GM23248 (cell line): ENCODE results near the gene SPTLC2. TPM values are rescaled to one million over a fixed set of nuclear protein-coding genes. Genes with fewer than 3 reads are reported as not detected.
A peak's percentile ranks its signal among the peaks of the same experiment; 100 is the strongest.

Source experiments
- DNase-seq: peaks from one replicate; pipeline ENCODE4 v3.0.0-alpha.2; 2015
- H2AFZ ChIP-seq: fragments of 200-600 bp; sonication (generic); 2 replicates; pipeline ENCODE4 v1.6.1; 2016; ENCODE audit warnings: antibody characterized with exemption
- H3F3A ChIP-seq: fragments of 200-600 bp; sonication (generic); 2 replicates; pipeline ENCODE4 v1.6.1; 2016; ENCODE audit warnings: mild to moderate bottlenecking, antibody characterized with exemption, mixed run types; ENCODE audit not compliant: insufficient read depth
- H3K27ac ChIP-seq: fragments of 200-600 bp; sonication (generic); 2 replicates; pipeline ENCODE4 v1.5.1; 2016; ENCODE audit warnings: mild to moderate bottlenecking
- H3K27me3 ChIP-seq: fragments of 200-600 bp; sonication (generic); replicated peaks from 2 replicates; pipeline ENCODE4 v1.6.1; 2016; ENCODE audit warnings: mild to moderate bottlenecking; ENCODE audit not compliant: insufficient read depth
- H3K36me3 ChIP-seq: fragments of 200-600 bp; sonication (generic); 2 replicates; pipeline ENCODE4 v1.6.1; 2016; ENCODE audit warnings: low read depth, mild to moderate bottlenecking
- H3K4me1 ChIP-seq: fragments of 200-600 bp; sonication (generic); 2 replicates; pipeline ENCODE4 v1.6.1; 2016; ENCODE audit warnings: mild to moderate bottlenecking; ENCODE audit not compliant: insufficient read depth
- H3K4me2 ChIP-seq: fragments of 200-600 bp; sonication (generic); one replicate; pipeline ENCODE4 v1.6.1; 2016; ENCODE audit warnings: mild to moderate bottlenecking; ENCODE audit not compliant: unreplicated experiment
- H3K4me3 ChIP-seq: fragments of 200-600 bp; sonication (generic); 2 replicates; pipeline ENCODE4 v1.5.1; 2016; ENCODE audit warnings: mild to moderate bottlenecking
- H3K79me2 ChIP-seq: fragments of 200-600 bp; sonication (generic); 2 replicates; pipeline ENCODE4 v1.6.1; 2016; ENCODE audit warnings: mild to moderate bottlenecking; ENCODE audit not compliant: insufficient read depth
- H3K9ac ChIP-seq: fragments of 200-600 bp; sonication (generic); 2 replicates; pipeline ENCODE4 v1.6.1; 2016; ENCODE audit warnings: mild to moderate bottlenecking
- H3K9me2 ChIP-seq: fragments of 200-600 bp; sonication (generic); 2 replicates; pipeline ENCODE4 v1.6.1; 2016; ENCODE audit warnings: mixed run types, mild to moderate bottlenecking, moderate library complexity; ENCODE audit not compliant: insufficient read depth
- H3K9me3 ChIP-seq: fragments of 200-600 bp; sonication (generic); one replicate; pipeline ENCODE4 v1.6.1; 2017; ENCODE audit warnings: low read depth
- H4K20me1 ChIP-seq: fragments of 200-600 bp; sonication (generic); 2 replicates; pipeline ENCODE4 v1.6.0; 2016; ENCODE audit not compliant: insufficient read depth
- EZH2 ChIP-seq: fragments of 200-600 bp; sonication (generic); IDR thresholded peaks from 2 replicates; pipeline ENCODE4 v1.6.1; 2018; ENCODE audit warnings: antibody characterized with exemption, mild to moderate bottlenecking; ENCODE audit not compliant: insufficient read depth, poor library complexity, severe bottlenecking
- EZH2phosphoT487 ChIP-seq: fragments of 200-600 bp; sonication (generic); IDR thresholded peaks from 2 replicates; pipeline ENCODE4 v1.6.1; 2018; ENCODE audit warnings: antibody characterized with exemption, moderate library complexity, mild to moderate bottlenecking, low read depth; ENCODE audit not compliant: insufficient read depth
- WGBS, 2 experiments: methylation state at CpG; one replicate each; pipeline ENCODE4 v1.1.6; 2015 to 2017; ENCODE audit warnings: low lambda C conversion rate in 2 of 2, low coverage in 1 of 2; ENCODE audit errors: missing lambda C conversion rate in 2 of 2; 5-methylcytosine and 5-hydroxymethylcytosine counted together
- in situ Hi-C: fragments of 300-500 bp; cut with MboI; formaldehyde crosslinking; loops from 2 replicates; pipeline ENCODE4 v1.15.0; 2020
- polyA plus RNA-seq: library from polyadenylated mRNA; unstranded; fragments of >200 nt; fragmentation: Nextera tagmentation; extraction: Ambion mirVana; gene quantifications from 2 replicates; pipeline ENCODE4 v1.2.1, GENCODE V29; 2016
- total RNA-seq: library from RNA; depleted of rRNA; stranded (reverse); fragments of >200 nt; shearing (Covaris generic); gene quantifications from 2 replicates; pipeline ENCODE4 v1.2.3, GENCODE V29; 2014

SPTLC2 gene
- total and polyA plus RNA-seq, 2 experiments from 2014 or later: 44.7 to 45.6 TPM

GRCh38 chr14:77620222-77620870 is 3.9 kb upstream of the SPTLC2 start:
- Histone ChIP-seq H4K20me1 (no peaks in the 10 kb centered on the region), H3K36me3 (no peaks in the 10 kb centered on the region), H3K4me1 (no peaks in the 10 kb centered on the region), H3K9ac (no peak overlapping the region), H3K27ac (no peak overlapping the region), H3K79me2 (peaks cover 7% of the 10 kb centered on the region), H3K9me3 (no peaks in the 10 kb centered on the region), H3K4me3 (no peak overlapping the region), H2AFZ (no peak overlapping the region), H3F3A (peaks cover 14% of the 10 kb centered on the region), H3K9me2 (no peaks in the 10 kb centered on the region), H3K4me2 (no peak overlapping the region), H3K27me3 (no peaks in the 10 kb centered on the region)
- 84% methylated on average over 16 of the region's 16 CpGs for WGBS, 2 experiments
- no peak for TF ChIP-seq EZH2
- TF ChIP-seq EZH2phosphoT487: no peak
- DNase-seq: no peak
- in situ Hi-C loops: no loop called here

GRCh38 chr14:77618381-77618970 is 2.0 kb upstream of the SPTLC2 start:
- no peak for DNase-seq
- no peak overlapping the region for H3K9ac ChIP-seq
- in situ Hi-C loops: no loop called here
- peaks cover 24% of the 10 kb centered on the region for H3F3A ChIP-seq
- H3K79me2 ChIP-seq: peaks cover 26% of the 10 kb centered on the region
- TF ChIP-seq EZH2phosphoT487 (no peak), EZH2 (no peak)
- no peaks in the 10 kb centered on the region for H3K27me3 ChIP-seq
- no peak overlapping the region for H3K4me2 ChIP-seq
- no peak overlapping the region for H3K4me3 ChIP-seq
- H4K20me1 ChIP-seq: no peaks in the 10 kb centered on the region; the same call in 1 of the 2 replicates
- no peaks in the 10 kb centered on the region for H3K9me3 ChIP-seq
- WGBS, 2 experiments: 59 to 65% methylated on average over 6 of the region's 6 CpGs
- H3K4me1 ChIP-seq: peaks cover 11% of the 10 kb centered on the region
- H3K36me3 ChIP-seq: no peaks in the 10 kb centered on the region
- H3K27ac ChIP-seq: no peak overlapping the region
- no peaks in the 10 kb centered on the region for H3K9me2 ChIP-seq
- peak overlapping the region; percentile 49; the same call in 1 of the 2 replicates for H2AFZ ChIP-seq

- in situ Hi-C loops: no loop called here
- Histone ChIP-seq H3K9me3 (no peaks in the 10 kb centered on the region), H3K27ac (peak overlapping the region; percentile 72), H3K4me2 (peak overlapping the region; percentile 86), H3K27me3 (no peaks in the 10 kb centered on the region), H4K20me1 (no peaks in the 10 kb centered on the region; the same call in 1 of the 2 replicates), H3K9ac (peak overlapping the region; percentile 89), H3K4me3 (peak overlapping the region; percentile 98), H2AFZ (peak overlapping the region; percentile 72), H3K9me2 (no peaks in the 10 kb centered on the region), H3F3A (peaks cover 44% of the 10 kb centered on the region), H3K36me3 (no peaks in the 10 kb centered on the region), H3K4me1 (peaks cover 35% of the 10 kb centered on the region), H3K79me2 (peaks cover 50% of the 10 kb centered on the region)
- TF ChIP-seq EZH2phosphoT487: no peak
- TF ChIP-seq EZH2: no peak
- 1 to 13% methylated on average over 8 to 11 of the region's 32 CpGs for WGBS, 2 experiments
- peak; percentile 48 for DNase-seq
Measured at GRCh38 chr14:77616133-77616453, 344 bp downstream of the SPTLC2 start.

- in situ Hi-C loops: no loop called here
- no peaks in the 10 kb centered on the region; the same call in 1 of the 2 replicates for H4K20me1 ChIP-seq
- peak overlapping the region; percentile 72 for H2AFZ ChIP-seq
- 1 to 2% methylated on average over 14 to 16 of the region's 16 CpGs for WGBS, 2 experiments
- H3K27me3 ChIP-seq: no peaks in the 10 kb centered on the region
- peak; percentile 75 for DNase-seq
- H3K9ac ChIP-seq: peak overlapping the region; percentile 89
- H3K27ac ChIP-seq: peak overlapping the region; percentile 72
- H3K79me2 ChIP-seq: peaks cover 55% of the 10 kb centered on the region
- no peaks in the 10 kb centered on the region for H3K36me3 ChIP-seq
- no peak for TF ChIP-seq EZH2
- no peak for TF ChIP-seq EZH2phosphoT487
- peak overlapping the region; percentile 98 for H3K4me3 ChIP-seq
- H3F3A ChIP-seq: peaks cover 44% of the 10 kb centered on the region
- no peaks in the 10 kb centered on the region for H3K9me3 ChIP-seq
- H3K4me2 ChIP-seq: peak overlapping the region; percentile 86
- H3K9me2 ChIP-seq: no peaks in the 10 kb centered on the region
- H3K4me1 ChIP-seq: peaks cover 35% of the 10 kb centered on the region
Measured at GRCh38 chr14:77615361-77616132, 890 bp downstream of the SPTLC2 start.
